Right lobe of liver (tissue), 5 donors: ENCODE data around the gene SPINK7. TPM values are rescaled to one million over a fixed set of nuclear protein-coding genes. Genes with fewer than 3 reads are reported as not detected.

ENCODE experiments used
- total RNA-seq, 6 experiments: library from RNA; depleted of rRNA in 2 of 6; stranded (reverse); fragments of >200 nt in 2 of 6; fragmentation: NEBNext Ultra II Directional in 3 of 6; extraction: Animal tissue kit (Norgen Biotek cat#: 25700) in 3 of 6; gene quantifications; one replicate each; pipeline versions ENCODE4 v1.1.0 to v1.2.4, GENCODE V29; 2016 to 2023
- donor health status: DM: no; HTN: no; CAD: no.
- donor health status: DM: no; HTN: no; CAD: no.
- donor health status: DM: no; HTN: yes; CAD: no.
- donor health status: DM: no; HTN: yes; CAD: no.

The SPINK7 gene
- total RNA-seq, 6 experiments from 2014 or later, result not detected

Other genes with a start within 250 kb of the SPINK7 start
- under 1 TPM in 2 of 6 experiments, not detected in 4; 0.10 to 0.26 TPM for gene SPINK5, start 248.4 kb upstream of the SPINK7 start, total RNA-seq
- gene SPINK14, start 143.9 kb upstream of the SPINK7 start, total RNA-seq, result not detected
- gene SPINK6, start 109.4 kb upstream of the SPINK7 start, total RNA-seq, result not detected
- gene MARCOL, start 73.9 kb upstream of the SPINK7 start, total RNA-seq, result not detected
- not detected for gene SPINK13, start 43.6 kb upstream of the SPINK7 start, total RNA-seq
- not detected for gene SPINK9, start 23.1 kb downstream of the SPINK7 start, total RNA-seq
- 10 to 100 TPM; 21.1 to 34.9 (median 23.6) TPM for gene FBXO38, start 71.5 kb downstream of the SPINK7 start, total RNA-seq